ENCODE results near the gene TEX48. TPM values are rescaled to one million over a fixed set of nuclear protein-coding genes. Genes with fewer than 3 reads are reported as not detected.

Gene TEX48
- total RNA-seq, 1 experiment from 2014 or later: not detected

DNA sequence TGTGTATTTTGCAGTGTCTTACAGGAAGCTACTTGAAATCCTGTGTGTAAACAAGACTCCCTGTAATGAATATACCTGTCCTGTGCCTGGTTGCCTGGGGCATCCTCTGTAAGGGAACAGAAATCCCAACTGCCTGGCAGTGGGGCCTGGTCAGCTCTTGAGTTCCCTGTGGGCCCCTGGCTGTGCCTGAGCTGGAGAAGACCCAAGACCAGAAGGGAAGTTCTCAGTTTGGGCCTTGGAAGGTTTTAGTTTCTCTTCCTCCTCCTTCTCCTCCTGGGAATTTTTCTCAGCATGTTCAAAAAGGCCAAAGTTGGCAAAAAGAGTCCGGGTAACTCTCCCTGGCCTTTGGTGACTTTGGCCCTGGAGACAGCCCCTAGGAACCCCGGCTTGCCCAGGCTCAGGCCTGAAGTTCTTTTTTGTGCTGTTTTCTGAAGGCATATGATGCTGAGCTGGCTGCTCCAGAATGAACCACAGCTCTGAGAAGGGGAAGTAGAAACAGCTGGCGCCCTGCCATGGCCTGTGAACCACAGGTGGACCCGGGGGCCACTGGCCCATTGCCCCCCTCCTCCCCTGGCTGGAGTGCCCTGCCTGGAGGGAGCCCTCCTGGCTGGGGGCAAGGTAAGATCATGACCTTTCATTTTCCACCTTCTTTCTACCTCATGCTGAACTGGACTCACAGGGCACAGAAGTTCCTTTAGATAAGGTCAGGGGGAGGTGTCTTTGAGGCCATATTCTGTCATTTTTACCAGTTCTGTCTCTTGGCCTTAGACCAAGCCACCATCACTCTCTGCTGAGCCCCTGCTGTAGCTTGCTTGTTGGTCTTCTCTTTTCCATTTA, 65.1 kb downstream of the TEX48 start:
- no peak for TF ChIP-seq ARID4B (CRISPR knock-in tag; IDR thresholded peaks at IDR 0.05; ENCODE audit: borderline replicate concordance)
- TF ChIP-seq TCF7 (CRISPR knock-in tag; IDR thresholded peaks at IDR 0.05; ENCODE audit: low read depth): no peak
- no peak for TF ChIP-seq MAX (CRISPR knock-in tag; IDR thresholded peaks at IDR 0.05)
- H3K9me3 Mint-ChIP-seq: no peaks in the 10 kb centered on the region
- H3K36me3 Mint-ChIP-seq: peaks cover 12% of the 10 kb centered on the region
- CTCF ChIA-PET: interaction anchor here (0.8 to 2.5 kb wide), 2 partner anchors 21 to 37 kb away, joined by 4 to 8 read pairs; no protein-coding TSS in a partner anchor
- DNase-seq (ENCODE audit: low spot score) (no peak), ATAC-seq (no peak)
- no peak overlapping the region for H3K4me3 Mint-ChIP-seq
- peaks cover 18% of the 10 kb centered on the region for H3K4me1 Mint-ChIP-seq
- no peaks in the 10 kb centered on the region for H3K27me3 Mint-ChIP-seq (ENCODE audit: low read depth)
- no peak overlapping the region for H3K27ac Mint-ChIP-seq
- POLR2A ChIA-PET: no interaction called here

Other genes with a start within 250 kb of the TEX48 start
- 20.6 to 24.3 TPM (median 23.3 TPM) in 3 replicates for gene WHRN, start 176.7 kb downstream of the TEX48 start, total RNA-seq (2021)
- 91.3 to 108 TPM (median 92.4 TPM) in 3 replicates for gene ATP6V1G1, start 94.4 kb downstream of the TEX48 start, total RNA-seq (2021)
- 8.1 to 12.3 TPM (median 8.5 TPM) in 3 replicates for gene TMEM268, start 70.9 kb downstream of the TEX48 start, total RNA-seq (2021)
- gene TEX53, start 24.4 kb downstream of the TEX48 start, total RNA-seq (2021): not detected in 3 replicates
- gene TNFSF15, start 123.8 kb upstream of the TEX48 start, total RNA-seq (2021): 0.09 to 0.11 TPM (median 0.09 TPM) in 3 replicates
- gene TNFSF8, start 248.4 kb upstream of the TEX48 start, total RNA-seq (2021): 0.25 TPM in 1 of 3 replicates, not detected in the others